Thoracic aorta (tissue), 2 donors: ENCODE results near the gene RCOR3. TPM values are rescaled to one million over a fixed set of nuclear protein-coding genes. Genes with fewer than 3 reads are reported as not detected.

ENCODE experiments used
- ATAC-seq: fragments of 150-250 bp; one replicate; pipeline ENCODE4 v1.8.0; 2017; ENCODE audit warnings: low read depth; ENCODE audit not compliant: insufficient number of reproducible peaks, low FRiP score
- DNase-seq: peaks from one replicate; pipeline ENCODE4 v3.0.0-alpha.2; 2020; ENCODE audit warnings: low spot score
- H3K27ac ChIP-seq, 2 donors: fragments of 200-600 bp; sonication (generic); 1 replicate in 1 of 2; 2 replicates in 1 of 2; pipeline ENCODE4 v1.5.1; 2016; ENCODE audit warnings: mild to moderate bottlenecking in 2 of 2, moderate library complexity in 2 of 2
- H3K27me3 ChIP-seq: fragments of 200-600 bp; sonication (generic); replicated peaks from 2 replicates; pipeline ENCODE4 v1.6.0; 2016; ENCODE audit warnings: mild to moderate bottlenecking; ENCODE audit not compliant: insufficient read depth
- H3K36me3 ChIP-seq: fragments of 200-600 bp; sonication (generic); one replicate; pipeline ENCODE4 v1.5.1; 2016
- H3K4me1 ChIP-seq, 2 donors: fragments of 200-600 bp; sonication (generic); 1 replicate in 1 of 2; 2 replicates in 1 of 2; pipeline versions ENCODE4 v1.5.1 to v1.6.0; 2016; ENCODE audit warnings: low read depth in 2 of 2, mild to moderate bottlenecking in 1 of 2; ENCODE audit not compliant: control insufficient read depth in 1 of 2
- H3K4me3 ChIP-seq: fragments of 200-600 bp; sonication (generic); 2 replicates; pipeline ENCODE4 v1.5.1; 2016; ENCODE audit warnings: mild to moderate bottlenecking
- H3K9me3 ChIP-seq: fragments of 200-600 bp; sonication (generic); 2 replicates; pipeline ENCODE4 v1.5.1; 2016
- total RNA-seq, 2 donors: library from RNA; depleted of rRNA; stranded (reverse); fragments of >200 nt; gene quantifications; one replicate each; pipeline versions ENCODE4 v1.1.0 to v1.2.3, GENCODE V29; 2016
- TF ChIP-seq, protein P1 (sequence below): fragments of 200-600 bp; sonication (generic); IDR thresholded peaks from one replicate; pipeline ENCODE4 v1.5.1; 2019; ENCODE audit warnings: antibody characterized with exemption

Gene RCOR3
- total RNA-seq, 2 donors from 2014 or later = 59.2 to 70.3 TPM

DNA sequence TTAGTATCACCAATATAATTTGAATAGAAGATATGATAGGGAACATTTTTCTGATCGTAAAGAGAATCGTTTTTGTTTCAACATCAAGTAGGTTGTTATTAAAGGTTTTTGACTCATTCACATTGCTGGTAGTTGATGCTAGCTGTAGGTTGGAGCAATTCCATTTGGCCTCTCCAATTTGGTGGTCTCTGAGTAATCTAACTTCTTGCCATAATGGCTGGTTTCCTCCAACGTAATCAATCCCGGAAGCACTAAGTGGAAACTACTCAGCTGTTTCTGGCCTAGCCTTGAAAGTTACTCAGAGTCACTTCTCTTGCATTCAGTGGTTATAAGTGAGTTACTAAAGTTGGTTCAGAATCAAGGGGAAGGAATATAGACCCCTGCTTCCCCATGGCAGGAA is 26.0 kb downstream of the RCOR3 start:
- Histone ChIP-seq H3K36me3 (peaks cover 19% of the 10 kb centered on the region), H3K27ac (no peak overlapping the region), H3K9me3 (no peaks in the 10 kb centered on the region), H3K4me3 (no peak overlapping the region), H3K4me1 (no peaks in the 10 kb centered on the region), H3K27me3 (no peaks in the 10 kb centered on the region)
- TF ChIP-seq, protein P1, sequence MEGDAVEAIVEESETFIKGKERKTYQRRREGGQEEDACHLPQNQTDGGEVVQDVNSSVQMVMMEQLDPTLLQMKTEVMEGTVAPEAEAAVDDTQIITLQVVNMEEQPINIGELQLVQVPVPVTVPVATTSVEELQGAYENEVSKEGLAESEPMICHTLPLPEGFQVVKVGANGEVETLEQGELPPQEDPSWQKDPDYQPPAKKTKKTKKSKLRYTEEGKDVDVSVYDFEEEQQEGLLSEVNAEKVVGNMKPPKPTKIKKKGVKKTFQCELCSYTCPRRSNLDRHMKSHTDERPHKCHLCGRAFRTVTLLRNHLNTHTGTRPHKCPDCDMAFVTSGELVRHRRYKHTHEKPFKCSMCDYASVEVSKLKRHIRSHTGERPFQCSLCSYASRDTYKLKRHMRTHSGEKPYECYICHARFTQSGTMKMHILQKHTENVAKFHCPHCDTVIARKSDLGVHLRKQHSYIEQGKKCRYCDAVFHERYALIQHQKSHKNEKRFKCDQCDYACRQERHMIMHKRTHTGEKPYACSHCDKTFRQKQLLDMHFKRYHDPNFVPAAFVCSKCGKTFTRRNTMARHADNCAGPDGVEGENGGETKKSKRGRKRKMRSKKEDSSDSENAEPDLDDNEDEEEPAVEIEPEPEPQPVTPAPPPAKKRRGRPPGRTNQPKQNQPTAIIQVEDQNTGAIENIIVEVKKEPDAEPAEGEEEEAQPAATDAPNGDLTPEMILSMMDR = no peak
- ATAC-seq (no peak), DNase-seq (no peak)

DNA sequence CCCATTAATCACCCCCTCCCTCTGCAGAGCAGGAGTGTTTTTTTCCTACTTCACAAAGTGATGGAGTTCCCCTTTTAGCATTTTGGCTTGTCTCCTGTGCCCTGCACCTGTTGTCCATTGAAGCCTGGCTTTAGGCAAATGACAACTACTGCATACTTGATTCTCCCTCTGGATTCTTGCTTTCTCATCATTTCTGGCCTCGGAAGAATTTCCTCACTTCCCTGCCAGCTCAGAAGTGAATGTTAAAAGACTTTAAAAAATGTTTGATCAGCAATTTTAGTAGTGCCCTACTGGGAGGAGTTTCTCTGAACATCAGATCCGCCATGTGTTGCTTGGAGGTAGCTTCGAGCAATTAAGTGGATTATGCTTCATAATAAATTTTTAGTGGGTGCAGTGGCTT is 28.1 kb downstream of the RCOR3 start:
- Histone ChIP-seq H3K27ac (no peak overlapping the region), H3K36me3 (peaks cover 32% of the 10 kb centered on the region), H3K27me3 (no peaks in the 10 kb centered on the region), H3K4me1 (no peaks in the 10 kb centered on the region), H3K9me3 (no peaks in the 10 kb centered on the region), H3K4me3 (no peak overlapping the region)
- no peak for DNase-seq
- ATAC-seq = no peak
- TF ChIP-seq, protein P1 = no peak

GRCh38 chr1:211292411-211292810 is 33.2 kb downstream of the RCOR3 start:
- no peaks in the 10 kb centered on the region for H3K9me3 ChIP-seq
- H3K36me3 ChIP-seq = peaks cover 45% of the 10 kb centered on the region
- DNase-seq = no peak
- H3K4me1 ChIP-seq = no peaks in the 10 kb centered on the region
- no peak overlapping the region for H3K27ac ChIP-seq
- no peaks in the 10 kb centered on the region for H3K27me3 ChIP-seq
- H3K4me3 ChIP-seq = no peak overlapping the region
- TF ChIP-seq, protein P1 = no peak
- no peak for ATAC-seq

- Histone ChIP-seq H3K36me3 (peaks cover 20% of the 10 kb centered on the region), H3K4me3 (no peak overlapping the region)
These were observed 37.2 kb downstream of the RCOR3 start for GRCh38 chr1:211296396-211296795.

DNA sequence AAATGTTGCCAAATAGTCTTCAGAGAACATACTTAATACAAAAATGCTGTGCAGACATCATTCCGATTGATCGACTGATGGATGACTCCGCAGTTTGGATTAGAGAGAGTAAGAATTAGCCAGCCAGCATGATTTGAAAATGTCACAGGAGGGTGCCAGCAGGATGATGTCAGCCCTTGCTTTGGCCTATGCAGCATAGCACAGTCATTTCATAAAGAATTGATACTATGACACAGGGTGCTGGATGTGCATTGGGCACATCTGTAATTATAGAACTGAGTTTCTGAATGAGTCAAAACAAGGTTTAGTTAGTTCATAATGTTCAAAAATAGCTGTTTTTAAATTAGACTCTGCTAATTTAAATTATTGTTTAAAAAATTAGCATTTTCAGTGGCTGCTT is 45.9 kb downstream of the RCOR3 start:
- DNase-seq = no peak
- peaks cover 0 to 6% of the 10 kb centered on the region in 2 donors for H3K4me1 ChIP-seq
- H3K4me3 ChIP-seq = no peak overlapping the region
- no peaks in the 10 kb centered on the region for H3K36me3 ChIP-seq
- no peak overlapping the region for H3K27ac ChIP-seq
- no peaks in the 10 kb centered on the region for H3K27me3 ChIP-seq
- no peak for ATAC-seq
- H3K9me3 ChIP-seq = no peaks in the 10 kb centered on the region
- TF ChIP-seq, protein P1 = no peak

More at GRCh38 chr1:211296396-211296795, 37.2 kb downstream of the RCOR3 start:
- Histone ChIP-seq H3K27ac (no peak overlapping the region), H3K4me1 (no peaks in the 10 kb centered on the region), H3K27me3 (no peaks in the 10 kb centered on the region), H3K9me3 (no peaks in the 10 kb centered on the region)
- ATAC-seq = no peak
- no peak for DNase-seq
- TF ChIP-seq, protein P1 = no peak
